ENCODE data around the gene B3GALT6.

- TF ChIP-seq CTCF (IDR thresholded peaks at IDR 0.05) (no peak), CDX4 (CRISPR knock-in tag; IDR thresholded peaks at IDR 0.05; ENCODE audit: borderline replicate concordance) (no peak), RELA (CRISPR knock-in tag; IDR thresholded peaks at IDR 0.05; ENCODE audit: borderline replicate concordance) (no peak), FOXJ3 (CRISPR knock-in tag; IDR thresholded peaks at IDR 0.05; ENCODE audit: borderline replicate concordance) (no peak), FOXP1 (CRISPR knock-in tag; IDR thresholded peaks at IDR 0.05; ENCODE audit: borderline replicate concordance) (no peak), NR3C1 (CRISPR knock-in tag; conservative IDR thresholded peaks at IDR 0.05; ENCODE audit: low read depth) (no peak)
These were observed 32.0 kb downstream of the B3GALT6 start for GRCh38 chr1:1264026-1264425.

Measured in WTC11 (cell line).